DND-41 (cell line): ENCODE data around the gene CCBE1.

Source experiments
- EZH2 ChIP-seq: IDR thresholded peaks from 3 replicates; pipeline ENCODE4 v1.6.1; 2012; ENCODE audit warnings: borderline replicate concordance, low read depth, mild to moderate bottlenecking, moderate library complexity, low read length, inconsistent platforms; ENCODE audit not compliant: severe bottlenecking
- TF ChIP-seq, protein P1 (sequence below): IDR thresholded peaks from 2 replicates; pipeline ENCODE4 v1.5.1; 2012; ENCODE audit warnings: borderline replicate concordance, low read length, moderate library complexity, mild to moderate bottlenecking; ENCODE audit not compliant: poor library complexity, severe bottlenecking; ENCODE audit errors: extremely low read depth

DNA sequence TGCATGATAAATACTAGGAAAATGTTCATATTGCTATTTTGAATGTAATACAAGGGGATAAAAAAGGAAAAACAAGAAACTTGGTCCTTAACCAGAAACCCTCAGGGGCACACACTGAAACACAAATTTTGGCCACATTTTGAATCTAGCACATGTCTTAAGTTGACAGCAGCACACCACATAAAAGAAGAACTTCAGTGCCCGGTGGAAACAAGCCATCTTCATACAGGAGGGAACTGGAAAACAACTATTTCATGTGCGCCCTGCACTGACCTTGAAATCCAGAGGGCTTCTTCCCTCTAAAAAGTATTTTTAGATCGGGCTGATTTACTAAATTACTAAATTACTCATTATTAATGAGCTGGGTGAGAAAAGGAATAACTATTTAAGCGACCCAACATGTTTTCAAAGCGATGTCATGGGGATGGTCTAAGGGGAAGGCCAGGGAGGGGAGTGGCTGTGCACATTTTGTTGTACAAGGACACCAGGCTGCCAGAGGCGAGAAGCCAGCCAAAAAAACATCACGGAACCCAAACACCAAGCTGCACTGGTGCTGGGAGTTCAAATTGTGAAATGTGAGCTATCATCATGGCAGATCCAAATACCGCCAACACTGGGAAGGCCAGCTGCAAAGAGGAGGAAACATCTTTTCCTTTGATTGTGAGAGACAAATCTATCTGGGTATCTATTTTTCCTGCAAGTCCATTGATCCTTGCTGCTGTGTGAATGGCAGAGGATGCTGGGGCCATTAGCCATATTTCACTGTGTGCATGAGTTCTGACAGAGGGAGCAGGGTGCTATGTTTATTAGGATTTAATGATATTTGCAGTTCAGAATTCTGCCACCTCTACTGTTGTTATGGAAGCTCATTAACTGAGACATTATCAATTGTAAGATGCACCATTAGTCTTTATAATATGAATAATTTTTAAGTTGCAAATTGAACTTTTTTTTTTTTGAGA is 187.5 kb downstream of the CCBE1 start:
- TF ChIP-seq, protein P1, sequence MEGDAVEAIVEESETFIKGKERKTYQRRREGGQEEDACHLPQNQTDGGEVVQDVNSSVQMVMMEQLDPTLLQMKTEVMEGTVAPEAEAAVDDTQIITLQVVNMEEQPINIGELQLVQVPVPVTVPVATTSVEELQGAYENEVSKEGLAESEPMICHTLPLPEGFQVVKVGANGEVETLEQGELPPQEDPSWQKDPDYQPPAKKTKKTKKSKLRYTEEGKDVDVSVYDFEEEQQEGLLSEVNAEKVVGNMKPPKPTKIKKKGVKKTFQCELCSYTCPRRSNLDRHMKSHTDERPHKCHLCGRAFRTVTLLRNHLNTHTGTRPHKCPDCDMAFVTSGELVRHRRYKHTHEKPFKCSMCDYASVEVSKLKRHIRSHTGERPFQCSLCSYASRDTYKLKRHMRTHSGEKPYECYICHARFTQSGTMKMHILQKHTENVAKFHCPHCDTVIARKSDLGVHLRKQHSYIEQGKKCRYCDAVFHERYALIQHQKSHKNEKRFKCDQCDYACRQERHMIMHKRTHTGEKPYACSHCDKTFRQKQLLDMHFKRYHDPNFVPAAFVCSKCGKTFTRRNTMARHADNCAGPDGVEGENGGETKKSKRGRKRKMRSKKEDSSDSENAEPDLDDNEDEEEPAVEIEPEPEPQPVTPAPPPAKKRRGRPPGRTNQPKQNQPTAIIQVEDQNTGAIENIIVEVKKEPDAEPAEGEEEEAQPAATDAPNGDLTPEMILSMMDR: no peak
- TF ChIP-seq EZH2: no peak
